ENCODE measurements around the gene NRSN2.

NRSN2 gene

GRCh38 chr20:364905-365794 lies 18.2 kb downstream of the NRSN2 start:
- no peak for DNase-seq (ENCODE audit: low read depth)
- TF ChIP-seq CTCF (IDR thresholded peaks at IDR 0.05; ENCODE audit: control insufficient read depth, insufficient read depth, low read depth, low read length, missing control alignments) = no peak
- H3K4me3 ChIP-seq (ENCODE audit: control insufficient read depth, low read depth, low read length) = no peak overlapping the region

- TF ChIP-seq CTCF (IDR thresholded peaks at IDR 0.05; ENCODE audit: control insufficient read depth, insufficient read depth, low read depth, low read length, missing control alignments) = no peak
- DNase-seq (ENCODE audit: low read depth) = no peak
- no peak overlapping the region for H3K4me3 ChIP-seq (ENCODE audit: control insufficient read depth, low read depth, low read length)
Observed at GRCh38 chr20:366041-366718, 19.3 kb downstream of the NRSN2 start.

- TF ChIP-seq CTCF (IDR thresholded peaks at IDR 0.05; ENCODE audit: control insufficient read depth, insufficient read depth, low read depth, low read length, missing control alignments) = no peak
- no peak for DNase-seq (ENCODE audit: low read depth)
- no peak overlapping the region for H3K4me3 ChIP-seq (ENCODE audit: control insufficient read depth, low read depth, low read length)
Observed at GRCh38 chr20:366719-367485, 20.0 kb downstream of the NRSN2 start.

- no peak for TF ChIP-seq CTCF (IDR thresholded peaks at IDR 0.05; ENCODE audit: control insufficient read depth, insufficient read depth, low read depth, low read length, missing control alignments)
- no peak for DNase-seq (ENCODE audit: low read depth)
- no peak overlapping the region for H3K4me3 ChIP-seq (ENCODE audit: control insufficient read depth, low read depth, low read length)
Observed at GRCh38 chr20:367486-367887, 20.6 kb downstream of the NRSN2 start.

- H3K4me3 ChIP-seq (ENCODE audit: control insufficient read depth, low read depth, low read length) = no peak overlapping the region
- TF ChIP-seq CTCF (IDR thresholded peaks at IDR 0.05; ENCODE audit: control insufficient read depth, insufficient read depth, low read depth, low read length, missing control alignments) = no peak
- DNase-seq (ENCODE audit: low read depth) = no peak
Observed at GRCh38 chr20:368915-369314, 22.0 kb downstream of the NRSN2 start.

- no peak for DNase-seq (ENCODE audit: low read depth)
- no peak overlapping the region for H3K4me3 ChIP-seq (ENCODE audit: control insufficient read depth, low read depth, low read length)
- no peak for TF ChIP-seq CTCF (IDR thresholded peaks at IDR 0.05; ENCODE audit: control insufficient read depth, insufficient read depth, low read depth, low read length, missing control alignments)
Observed at GRCh38 chr20:370151-370600, 23.3 kb downstream of the NRSN2 start.

All from AG09309 (cell line).